ENCODE measurements around the gene DPPA2.

DNA sequence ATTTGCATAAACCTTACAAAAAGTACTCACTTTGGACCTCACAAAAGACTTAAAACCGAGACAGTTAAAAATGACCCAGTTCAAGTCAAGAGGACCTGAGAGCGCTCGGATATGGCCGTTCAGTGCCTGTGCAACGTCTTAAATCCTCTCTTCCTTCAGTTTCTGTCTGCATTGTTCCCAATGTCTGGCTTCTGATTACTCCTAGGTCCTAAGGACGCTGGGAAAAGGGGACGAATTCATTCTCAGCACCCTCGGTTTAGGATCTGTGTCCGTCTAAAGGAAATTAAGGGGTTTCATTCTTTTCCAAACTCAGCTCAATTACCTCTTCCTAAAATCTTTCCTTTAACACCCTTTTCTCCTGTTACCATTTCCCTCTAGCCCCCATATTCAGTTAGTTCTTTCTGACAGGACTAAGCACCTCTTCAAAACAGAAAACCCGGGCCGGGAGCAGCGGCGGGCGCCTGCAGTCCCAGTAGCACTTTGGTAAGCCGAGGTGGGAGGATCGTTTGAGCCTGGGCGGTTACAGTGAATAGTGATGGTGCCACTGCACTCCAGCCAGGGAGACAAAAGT is 20.1 kb upstream of the DPPA2 start:
- TF ChIP-seq POLR2A (IDR thresholded peaks at IDR 0.05) (no peak), CTCF (IDR thresholded peaks at IDR 0.05) (no peak), POLR2AphosphoS5 (IDR thresholded peaks at IDR 0.05) (no peak)

Measured in gastroesophageal sphincter (tissue), 3 donors.